Neural progenitor cell (in vitro differentiated cells): ENCODE measurements around the gene HDAC4.

ENCODE experiments used
- EZH2phosphoT487 ChIP-seq: fragments of 200-600 bp; sonication (generic); IDR thresholded peaks from 2 replicates; pipeline ENCODE4 v1.6.1; 2017; ENCODE audit warnings: antibody characterized with exemption
- TF ChIP-seq, protein P1 (sequence below): fragments of 200-600 bp; sonication (generic); IDR thresholded peaks from 2 replicates; pipeline ENCODE4 v1.5.1; 2017; ENCODE audit warnings: antibody characterized with exemption, mild to moderate bottlenecking

DNA sequence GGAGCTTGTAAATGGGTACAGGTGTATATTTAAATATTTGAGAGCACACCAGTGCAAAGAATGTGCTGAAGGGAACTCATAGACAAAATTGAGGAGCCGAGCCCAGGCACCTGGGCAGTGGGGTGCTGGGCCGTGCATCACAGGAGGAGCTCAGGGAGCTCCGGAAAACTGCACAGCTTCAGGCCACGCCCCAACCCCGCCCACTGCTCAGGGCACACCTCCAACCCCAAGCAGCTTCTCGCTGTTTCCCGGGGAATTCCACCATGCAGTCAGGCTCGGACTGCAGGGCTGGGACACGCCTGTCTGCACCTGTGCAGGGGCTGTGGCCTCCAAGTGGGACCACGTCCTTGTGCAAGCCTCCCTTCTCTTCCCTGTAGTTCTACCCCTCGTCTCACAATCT is 243.0 kb downstream of the HDAC4 start:
- TF ChIP-seq EZH2phosphoT487 = no peak
- TF ChIP-seq, protein P1, sequence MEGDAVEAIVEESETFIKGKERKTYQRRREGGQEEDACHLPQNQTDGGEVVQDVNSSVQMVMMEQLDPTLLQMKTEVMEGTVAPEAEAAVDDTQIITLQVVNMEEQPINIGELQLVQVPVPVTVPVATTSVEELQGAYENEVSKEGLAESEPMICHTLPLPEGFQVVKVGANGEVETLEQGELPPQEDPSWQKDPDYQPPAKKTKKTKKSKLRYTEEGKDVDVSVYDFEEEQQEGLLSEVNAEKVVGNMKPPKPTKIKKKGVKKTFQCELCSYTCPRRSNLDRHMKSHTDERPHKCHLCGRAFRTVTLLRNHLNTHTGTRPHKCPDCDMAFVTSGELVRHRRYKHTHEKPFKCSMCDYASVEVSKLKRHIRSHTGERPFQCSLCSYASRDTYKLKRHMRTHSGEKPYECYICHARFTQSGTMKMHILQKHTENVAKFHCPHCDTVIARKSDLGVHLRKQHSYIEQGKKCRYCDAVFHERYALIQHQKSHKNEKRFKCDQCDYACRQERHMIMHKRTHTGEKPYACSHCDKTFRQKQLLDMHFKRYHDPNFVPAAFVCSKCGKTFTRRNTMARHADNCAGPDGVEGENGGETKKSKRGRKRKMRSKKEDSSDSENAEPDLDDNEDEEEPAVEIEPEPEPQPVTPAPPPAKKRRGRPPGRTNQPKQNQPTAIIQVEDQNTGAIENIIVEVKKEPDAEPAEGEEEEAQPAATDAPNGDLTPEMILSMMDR = no peak
